Sigmoid colon (tissue), 4 donors: ENCODE results near the gene MICAL1.

Experiments
- EP300 ChIP-seq, 4 donors: sonication (generic); formaldehyde crosslinking; IDR thresholded peaks; one replicate each; pipeline ENCODE4 v1.6.1; 2017; ENCODE audit warnings: antibody characterized with exemption in 4 of 4
- POLR2A ChIP-seq, 2 donors: fragments of 450-650 bp; IDR thresholded peaks; one replicate each; pipeline ENCODE4 v1.6.1; 2016; ENCODE audit warnings: antibody characterized with exemption in 2 of 2, mild to moderate bottlenecking in 2 of 2, moderate library complexity in 2 of 2
- POLR2AphosphoS5 ChIP-seq, 4 donors: sonication (generic); formaldehyde crosslinking; IDR thresholded peaks; one replicate each; pipeline ENCODE4 v1.6.1; 2017; ENCODE audit warnings: antibody characterized with exemption in 4 of 4
- TF ChIP-seq, protein P1 (sequence below), 4 experiments: fragments of 450-650 bp in 3 of 4; fragments of 200-600 bp in 1 of 4; IDR thresholded peaks; one replicate each; pipeline ENCODE4 v1.5.1; 2016 to 2019; ENCODE audit warnings: antibody characterized with exemption in 4 of 4, mild to moderate bottlenecking in 3 of 4, moderate library complexity in 2 of 4

DNA sequence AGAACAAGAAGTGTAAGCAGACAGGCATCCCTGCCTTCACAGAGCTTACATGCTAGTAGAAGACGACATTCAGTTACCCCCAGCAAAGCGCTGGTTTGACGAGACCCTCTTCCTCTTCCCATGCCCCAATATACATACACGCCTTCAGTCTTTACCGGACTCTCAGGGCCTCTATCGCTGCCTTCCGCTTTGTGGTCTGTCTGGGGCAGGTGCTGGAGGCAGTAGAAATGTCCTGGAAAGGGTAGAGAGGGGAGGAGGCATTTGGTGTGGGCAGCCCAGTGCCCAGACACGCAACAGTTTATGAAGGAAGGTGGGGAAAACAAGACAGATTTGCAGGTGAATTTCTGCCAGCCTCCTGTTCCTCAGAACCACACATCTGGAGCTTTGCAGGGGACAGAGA lies 9.0 kb downstream of the MICAL1 start:
- no peak for TF ChIP-seq POLR2A (IDR thresholded peaks at IDR 0.05)
- TF ChIP-seq, protein P1, sequence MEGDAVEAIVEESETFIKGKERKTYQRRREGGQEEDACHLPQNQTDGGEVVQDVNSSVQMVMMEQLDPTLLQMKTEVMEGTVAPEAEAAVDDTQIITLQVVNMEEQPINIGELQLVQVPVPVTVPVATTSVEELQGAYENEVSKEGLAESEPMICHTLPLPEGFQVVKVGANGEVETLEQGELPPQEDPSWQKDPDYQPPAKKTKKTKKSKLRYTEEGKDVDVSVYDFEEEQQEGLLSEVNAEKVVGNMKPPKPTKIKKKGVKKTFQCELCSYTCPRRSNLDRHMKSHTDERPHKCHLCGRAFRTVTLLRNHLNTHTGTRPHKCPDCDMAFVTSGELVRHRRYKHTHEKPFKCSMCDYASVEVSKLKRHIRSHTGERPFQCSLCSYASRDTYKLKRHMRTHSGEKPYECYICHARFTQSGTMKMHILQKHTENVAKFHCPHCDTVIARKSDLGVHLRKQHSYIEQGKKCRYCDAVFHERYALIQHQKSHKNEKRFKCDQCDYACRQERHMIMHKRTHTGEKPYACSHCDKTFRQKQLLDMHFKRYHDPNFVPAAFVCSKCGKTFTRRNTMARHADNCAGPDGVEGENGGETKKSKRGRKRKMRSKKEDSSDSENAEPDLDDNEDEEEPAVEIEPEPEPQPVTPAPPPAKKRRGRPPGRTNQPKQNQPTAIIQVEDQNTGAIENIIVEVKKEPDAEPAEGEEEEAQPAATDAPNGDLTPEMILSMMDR (IDR thresholded peaks at IDR 0.05), result no peak
- TF ChIP-seq POLR2AphosphoS5 (IDR thresholded peaks at IDR 0.05), result no peak
- no peak for TF ChIP-seq EP300 (IDR thresholded peaks at IDR 0.05)
